Cerebellar nuclear complex (tissue), 1 donor: ENCODE results near the gene LSAMP.

Source experiments
- DNase-seq, 2 experiments: peaks; one replicate each; lab custom pipeline; 2025; lab: John Stamatoyannopoulos, UW

The LSAMP gene

DNA sequence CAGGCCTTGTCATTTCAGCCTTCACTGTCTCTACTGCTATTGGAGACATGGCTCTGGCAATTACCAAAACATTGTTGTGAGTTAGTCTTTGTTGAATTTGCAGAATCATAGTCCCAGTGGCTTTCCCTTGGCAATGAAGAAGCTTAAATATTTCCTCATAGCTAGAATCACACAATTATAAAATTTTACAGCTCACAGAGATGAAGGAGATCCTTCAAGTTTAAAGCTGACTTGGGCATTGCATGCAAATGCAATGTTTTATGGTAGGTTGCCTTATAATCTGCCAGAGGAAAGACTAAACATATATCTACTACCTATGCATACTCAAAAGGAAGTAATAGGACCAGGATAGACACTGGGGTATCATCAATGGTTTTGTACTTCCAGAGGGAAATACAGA is 90.9 kb downstream of the LSAMP start:
- no peak for DNase-seq

GRCh38 chr3:116350119-116350733 is 95.1 kb downstream of the LSAMP start:
- DNase-seq: no peak

DNA sequence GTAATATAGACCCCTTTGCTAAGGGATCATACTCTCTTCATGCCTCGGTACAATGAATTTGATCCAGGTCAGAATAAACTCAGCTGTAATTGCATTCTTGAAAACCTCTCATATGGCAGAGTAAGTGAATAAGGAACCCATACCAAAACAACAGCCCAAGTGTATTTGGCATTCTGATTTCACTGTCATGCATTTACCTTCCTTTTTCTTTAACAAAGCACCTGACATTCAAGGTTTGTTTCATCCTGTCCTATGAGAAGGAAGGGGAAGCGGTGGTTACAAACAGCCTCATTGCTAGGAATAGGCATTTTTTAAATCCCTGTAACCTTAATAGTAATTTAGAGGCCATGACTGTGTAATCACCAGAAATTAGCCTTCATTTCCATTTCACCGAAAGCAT is 97.1 kb downstream of the LSAMP start:
- no peak for DNase-seq

- no peak for DNase-seq
These were observed 102.8 kb downstream of the LSAMP start for GRCh38 chr3:116342499-116342898.

GRCh38 chr3:116341899-116342298 is 103.4 kb downstream of the LSAMP start:
- DNase-seq: no peak

DNA sequence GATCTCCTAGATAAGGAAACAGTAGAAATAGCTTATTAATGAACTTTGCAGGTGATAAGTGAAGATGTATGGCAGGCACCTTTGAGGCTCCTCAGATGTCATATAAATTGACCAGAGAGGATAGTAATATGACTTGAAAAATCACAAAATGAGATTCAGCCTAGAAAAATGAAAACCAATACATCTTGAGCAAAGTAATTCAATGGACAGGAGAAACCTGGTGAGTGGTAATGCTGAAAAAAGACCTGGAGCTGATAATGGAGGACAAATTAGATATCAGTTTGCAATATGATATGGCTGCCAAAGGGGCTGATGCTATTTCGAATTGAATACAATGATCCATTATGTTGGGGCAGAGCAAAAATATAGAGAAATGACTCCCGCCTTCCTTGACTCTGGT is 103.9 kb downstream of the LSAMP start:
- DNase-seq: no peak

DNA sequence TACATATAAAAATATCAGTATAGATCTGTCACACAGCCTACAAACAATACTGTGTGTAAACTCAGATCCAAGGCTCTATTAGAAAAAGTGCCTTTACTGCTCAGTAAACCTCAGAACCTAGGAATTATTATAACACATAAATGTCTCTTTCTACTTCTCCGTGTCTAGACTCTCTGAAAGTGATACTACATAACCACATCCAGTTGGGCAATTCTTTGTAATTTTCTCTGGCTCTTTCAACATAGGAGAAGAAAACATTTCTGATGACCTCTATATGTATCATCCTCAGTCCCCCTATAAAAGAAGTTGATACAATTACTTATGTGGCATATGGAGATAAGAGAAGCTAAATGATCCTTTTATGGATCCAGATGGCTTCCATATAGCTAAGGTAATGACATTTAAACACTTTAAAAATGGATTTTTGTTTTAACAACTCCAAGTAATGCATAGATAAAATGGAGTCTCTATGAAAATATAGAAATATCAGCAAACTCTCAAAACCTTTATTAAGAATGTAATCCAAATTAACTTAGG is 104.5 kb downstream of the LSAMP start:
- no peak for DNase-seq

GRCh38 chr3:116339441-116340028 is 105.8 kb downstream of the LSAMP start:
- peak in 1 of 2 experiments; percentile 12 for DNase-seq

- DNase-seq: no peak
These were observed 106.6 kb downstream of the LSAMP start for GRCh38 chr3:116338713-116339112.

DNA sequence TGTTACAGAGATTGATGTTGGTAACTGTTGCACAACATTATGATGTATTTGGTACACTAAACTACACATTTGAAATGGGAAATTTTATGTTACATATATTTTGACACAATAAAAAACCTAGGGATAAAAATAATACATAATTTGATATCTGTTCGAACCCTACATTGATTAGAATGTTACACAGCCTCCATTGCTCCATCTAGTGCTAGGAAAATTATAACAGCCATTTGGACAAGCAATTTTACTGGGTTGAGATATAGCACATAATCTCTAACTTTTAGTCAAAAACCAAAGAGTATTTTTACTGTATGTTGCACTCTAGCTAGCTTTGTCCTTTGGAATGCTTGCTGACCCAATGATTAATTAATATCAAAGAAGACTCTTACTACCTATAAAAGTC is 108.1 kb downstream of the LSAMP start:
- no peak for DNase-seq

DNA sequence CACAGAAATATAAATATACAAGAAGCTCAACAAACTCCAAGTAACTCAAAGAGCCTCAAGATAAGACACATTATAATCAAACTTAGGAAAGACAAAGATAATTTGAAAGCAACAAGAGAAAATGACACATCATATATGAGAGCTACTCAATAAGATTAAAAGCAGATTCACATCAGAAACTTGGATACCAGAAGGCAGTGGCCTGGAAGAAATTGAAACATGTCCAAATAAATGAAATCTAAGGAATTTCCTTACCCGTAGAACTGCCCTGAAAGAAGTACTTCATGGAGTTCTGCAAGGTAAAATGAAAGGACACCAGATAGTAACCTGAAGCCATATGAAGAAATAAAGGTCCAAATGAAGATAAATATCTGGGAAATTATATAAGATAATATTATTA is 113.9 kb downstream of the LSAMP start:
- DNase-seq: no peak

GRCh38 chr3:116322750-116323375 is 122.4 kb downstream of the LSAMP start:
- no peak for DNase-seq

DNA sequence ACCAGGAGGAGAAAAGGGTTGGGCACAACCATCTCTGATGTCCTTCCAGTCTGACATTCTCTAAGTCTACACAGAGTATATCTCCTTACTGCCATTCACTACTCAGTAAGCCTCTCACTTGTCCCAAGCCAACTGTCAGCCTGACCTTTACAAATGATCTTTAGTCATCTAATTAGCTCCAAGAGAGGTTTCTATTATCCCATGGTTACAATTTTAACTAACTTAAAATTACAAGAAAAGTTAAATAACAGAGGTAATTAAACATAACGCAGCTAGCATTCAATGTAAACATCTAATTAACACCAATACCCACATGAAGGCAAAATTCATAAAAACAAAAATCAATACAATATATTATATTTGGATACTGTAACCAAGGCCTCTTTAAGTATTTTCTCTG is 126.9 kb downstream of the LSAMP start:
- DNase-seq: no peak

DNA sequence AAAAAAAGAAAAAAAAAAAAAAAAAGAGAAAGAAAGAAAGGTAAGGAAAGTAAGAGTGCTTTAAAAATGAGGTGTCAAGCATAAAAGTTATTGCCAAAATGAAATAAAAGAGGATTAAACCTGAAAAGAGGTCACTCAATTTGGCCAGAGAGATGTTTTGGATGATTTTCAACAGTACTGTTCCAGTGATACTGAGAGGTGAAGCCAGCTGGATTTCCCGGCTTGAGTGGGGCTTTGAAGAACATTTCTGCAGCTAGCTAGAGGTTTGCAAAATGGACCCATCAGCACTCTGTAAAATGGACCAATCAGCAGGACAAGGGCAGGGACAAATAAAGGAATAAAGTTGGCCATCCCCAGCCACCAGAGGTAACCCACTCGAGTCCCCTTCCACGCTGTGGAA is 128.5 kb downstream of the LSAMP start:
- DNase-seq: peak in 1 of 2 experiments; percentile 66

GRCh38 chr3:116314476-116314875 is 130.8 kb downstream of the LSAMP start:
- DNase-seq: no peak

DNA sequence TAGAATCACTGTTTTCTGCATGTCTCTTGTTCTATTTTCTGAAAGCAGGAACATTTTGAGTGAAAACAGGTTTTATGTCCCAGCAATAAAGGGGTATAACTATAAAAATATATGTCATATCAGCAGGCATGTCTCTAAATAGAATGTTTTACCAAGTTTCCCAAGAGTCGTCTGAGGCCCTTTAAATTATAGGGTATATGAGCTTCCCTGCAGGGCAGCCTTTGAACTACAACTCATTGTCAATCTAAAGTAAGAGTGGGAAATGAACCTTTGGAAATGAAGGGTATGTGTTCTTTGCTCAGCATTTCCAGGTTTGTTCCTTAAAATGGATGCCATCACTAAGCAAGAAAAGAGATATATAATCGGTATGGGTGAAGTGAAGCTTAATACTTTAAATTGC is 138.6 kb downstream of the LSAMP start:
- DNase-seq: no peak

GRCh38 chr3:116306149-116306548 is 139.1 kb downstream of the LSAMP start:
- no peak for DNase-seq

GRCh38 chr3:116302087-116302747 is 143.1 kb downstream of the LSAMP start:
- DNase-seq: no peak

DNA sequence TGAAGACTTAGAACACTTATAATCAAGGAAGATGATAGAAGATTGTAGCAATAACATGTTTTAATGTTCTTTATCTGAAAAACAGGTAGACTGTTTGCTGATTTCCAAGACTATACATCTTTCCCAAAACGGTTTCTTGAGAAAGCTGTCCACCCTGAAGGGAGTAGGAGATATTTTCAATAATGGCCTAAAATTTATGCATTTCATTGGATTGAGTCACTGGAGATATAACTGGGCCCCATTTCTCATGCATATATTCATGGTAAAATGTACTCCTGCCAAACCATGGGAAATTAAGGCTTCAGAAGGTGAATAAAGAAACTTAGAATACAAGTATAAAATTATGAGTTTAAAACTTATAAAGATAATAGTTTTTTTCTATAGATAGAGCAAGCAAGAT is 143.9 kb downstream of the LSAMP start:
- DNase-seq: no peak

- DNase-seq: no peak
These were observed 145.1 kb downstream of the LSAMP start for GRCh38 chr3:116300226-116300625.

GRCh38 chr3:116299646-116300081 is 145.6 kb downstream of the LSAMP start:
- peak; percentile 60 to 84 for DNase-seq

- no peak for DNase-seq
These were observed 147.1 kb downstream of the LSAMP start for GRCh38 chr3:116298151-116298550.

DNA sequence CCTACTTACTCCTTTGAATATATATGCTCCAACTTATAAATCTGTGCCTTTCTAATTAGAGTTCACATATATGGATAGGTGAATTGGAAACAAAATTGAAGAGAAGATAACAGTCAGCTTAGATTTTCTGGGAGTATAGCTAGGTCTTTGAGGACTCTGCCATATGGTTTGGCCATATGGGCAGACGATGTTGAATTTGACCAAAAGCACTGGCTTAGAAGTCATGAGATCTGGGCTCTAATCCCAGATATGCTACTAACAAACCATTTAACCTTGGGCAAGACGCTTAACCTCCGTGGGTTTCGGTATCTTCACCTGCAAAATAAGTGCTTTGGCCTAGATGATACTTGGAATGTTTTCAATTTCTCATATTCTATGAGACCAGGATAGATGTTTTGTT is 154.1 kb downstream of the LSAMP start:
- DNase-seq: peak in 1 of 2 experiments; percentile 34
